ENCODE data around the gene PDRG1.

Gene PDRG1

GRCh38 chr20:31951530-31952453 lies at the start of gene PDRG1:
TSS of gene PDRG1 (minus strand) at chr20:31952046. CDS start at chr20:31951961, 85 bp downstream.
- peak; percentile 59 for DNase-seq

- DNase-seq, result no peak
These were observed 46.4 kb upstream of the PDRG1 start for GRCh38 chr20:31998246-31998645.

- DNase-seq, result no peak
These were observed 45.1 kb upstream of the PDRG1 start for GRCh38 chr20:31996996-31997395.

- no peak for DNase-seq
These were observed 40.2 kb upstream of the PDRG1 start for GRCh38 chr20:31992086-31992485.

- DNase-seq, result no peak
These were observed 39.5 kb upstream of the PDRG1 start for GRCh38 chr20:31991339-31991705.

- no peak for DNase-seq
These were observed 38.9 kb upstream of the PDRG1 start for GRCh38 chr20:31990641-31991338.

GRCh38 chr20:31989030-31989645 lies 37.3 kb upstream of the PDRG1 start:
- DNase-seq, result no peak

GRCh38 chr20:31988430-31989015 lies 36.7 kb upstream of the PDRG1 start:
- DNase-seq, result no peak

GRCh38 chr20:31987744-31988143 lies 35.9 kb upstream of the PDRG1 start:
- DNase-seq, result no peak

GRCh38 chr20:31984981-31985471 lies 33.2 kb upstream of the PDRG1 start:
- no peak for DNase-seq

- no peak for DNase-seq
These were observed 29.9 kb upstream of the PDRG1 start for GRCh38 chr20:31981784-31982183.

- DNase-seq, result no peak
These were observed 28.0 kb upstream of the PDRG1 start for GRCh38 chr20:31979713-31980426.

GRCh38 chr20:31977080-31977479 lies 25.2 kb upstream of the PDRG1 start:
- no peak for DNase-seq

- no peak for DNase-seq
These were observed 24.0 kb upstream of the PDRG1 start for GRCh38 chr20:31975874-31976273.

- DNase-seq, result no peak
These were observed 23.2 kb upstream of the PDRG1 start for GRCh38 chr20:31974951-31975487.

GRCh38 chr20:31974296-31974695 lies 22.4 kb upstream of the PDRG1 start:
- DNase-seq, result no peak

- DNase-seq, result no peak
These were observed 20.7 kb upstream of the PDRG1 start for GRCh38 chr20:31972471-31973021.

- no peak for DNase-seq
These were observed 18.1 kb upstream of the PDRG1 start for GRCh38 chr20:31969991-31970390.

GRCh38 chr20:31968291-31969126 lies 16.7 kb upstream of the PDRG1 start:
- no peak for DNase-seq

GRCh38 chr20:31967830-31968249 lies 16.0 kb upstream of the PDRG1 start, which contains the start of gene XKR7:
TSS of gene XKR7 (plus strand) at chr20:31968151. CDS start at chr20:31968176, 25 bp downstream.
- DNase-seq, result no peak

Data from SIG-M5 (cell line).